Retinal pigment epithelial cell (primary cell): ENCODE results near the gene MAML1.

Experiments used
- DNase-seq: peaks from one replicate; pipeline ENCODE4 v3.0.0-alpha.2; 2010; ENCODE audit warnings: low read depth
- H3K4me3 ChIP-seq: 2 replicates; pipeline ENCODE4 v1.5.1; 2011; ENCODE audit warnings: mild to moderate bottlenecking, low read length, control low read depth, moderate library complexity
- CTCF ChIP-seq: conservative IDR thresholded peaks from 2 replicates; pipeline ENCODE4 v1.5.1; 2011; ENCODE audit warnings: low read depth, low read length, control low read depth, inconsistent platforms

Gene MAML1

GRCh38 chr5:179777456-179777855 lies 44.8 kb downstream of the MAML1 start:
- no peak overlapping the region for H3K4me3 ChIP-seq
- TF ChIP-seq CTCF: no peak
- DNase-seq: no peak

- no peak for TF ChIP-seq CTCF
- no peak for DNase-seq
- no peak overlapping the region for H3K4me3 ChIP-seq
Measured at GRCh38 chr5:179777909-179778308, 45.3 kb downstream of the MAML1 start.

- no peak overlapping the region for H3K4me3 ChIP-seq
- TF ChIP-seq CTCF: no peak
- DNase-seq: no peak
Measured at GRCh38 chr5:179778591-179778990, 46.0 kb downstream of the MAML1 start.

DNA sequence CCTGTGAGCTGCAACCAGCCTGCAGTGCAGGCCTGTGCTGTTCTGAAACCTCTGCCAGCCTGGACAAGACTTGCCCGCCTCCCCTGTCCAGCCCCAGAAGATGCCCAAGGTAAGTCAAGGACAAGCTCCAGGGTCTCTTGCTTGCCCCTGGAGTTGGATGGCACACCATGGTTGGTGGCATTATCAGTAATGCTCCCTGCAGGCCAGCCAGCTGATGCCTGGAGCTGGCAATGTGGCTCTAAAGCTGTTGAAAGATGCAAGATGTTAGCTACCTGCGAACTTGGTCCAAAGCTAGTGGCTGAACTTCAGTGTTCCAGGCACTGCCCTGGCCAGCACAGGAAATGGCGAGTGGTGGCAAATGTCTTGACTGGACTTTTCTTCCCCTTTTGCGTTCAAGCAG lies 47.2 kb downstream of the MAML1 start:
- no peak for DNase-seq
- no peak for TF ChIP-seq CTCF
- H3K4me3 ChIP-seq: no peak overlapping the region

- H3K4me3 ChIP-seq: no peak overlapping the region
- no peak for TF ChIP-seq CTCF
- DNase-seq: no peak
Measured at GRCh38 chr5:179780362-179780761, 47.7 kb downstream of the MAML1 start.

DNA sequence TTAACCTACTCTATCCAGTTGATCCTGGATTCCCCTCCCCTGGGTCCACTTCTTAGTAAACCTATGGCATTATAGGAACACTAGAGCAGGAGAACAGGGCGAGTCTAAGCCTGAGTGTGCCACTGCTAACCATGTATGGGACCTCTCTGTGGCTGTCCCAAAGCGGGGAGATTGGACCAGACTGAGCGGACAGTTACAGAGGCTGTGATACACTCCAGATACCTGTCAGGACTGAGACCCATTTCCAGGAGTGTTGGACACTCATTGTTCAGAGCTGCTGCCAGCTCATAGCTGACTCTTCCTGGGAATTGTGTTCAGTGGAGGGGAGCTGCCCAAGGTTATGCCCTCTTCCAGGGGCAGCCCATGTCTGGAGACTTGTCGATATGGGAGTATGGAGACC lies 49.2 kb downstream of the MAML1 start:
- no peak for DNase-seq
- TF ChIP-seq CTCF: no peak
- no peak overlapping the region for H3K4me3 ChIP-seq

- no peak overlapping the region for H3K4me3 ChIP-seq
- DNase-seq: no peak
- no peak for TF ChIP-seq CTCF
Measured at GRCh38 chr5:179783128-179783527, 50.5 kb downstream of the MAML1 start.
